Right atrium auricular region (tissue), 2 donors: ENCODE data around the gene C2CD3. TPM values are rescaled to one million over a fixed set of nuclear protein-coding genes. Genes with fewer than 3 reads are reported as not detected.
"Not testable (repeated sequence)": the region's sequence is repeated elsewhere in the genome, so short reads cannot be mapped to it uniquely, and the experiment has no call there.

Experiments used
- DNase-seq: peaks from one replicate; pipeline ENCODE4 v3.0.0-alpha.2; 2019; ENCODE audit warnings: low spot score
- H3K27ac ChIP-seq, 2 donors: fragments of 200-600 bp; sonication (generic); 1 replicate in 1 of 2; 2 replicates in 1 of 2; pipeline ENCODE4 v1.5.1; 2016 to 2019
- H3K27me3 ChIP-seq, 2 donors: fragments of 200-600 bp; sonication (generic); one replicate each; pipeline versions ENCODE4 v1.5.1 to v1.6.0; 2017 to 2019
- H3K36me3 ChIP-seq: fragments of 200-600 bp; sonication (generic); one replicate; pipeline ENCODE4 v1.5.1; 2016
- H3K4me1 ChIP-seq, 2 donors: fragments of 200-600 bp; sonication (generic); one replicate each; pipeline versions ENCODE4 v1.5.1 to v1.6.0; 2017 to 2019
- H3K4me3 ChIP-seq, 2 donors: fragments of 200-600 bp; sonication (generic); 1 replicate in 1 of 2; 2 replicates in 1 of 2; pipeline ENCODE4 v1.5.1; 2017 to 2019; ENCODE audit warnings: mild to moderate bottlenecking in 1 of 2, moderate library complexity in 1 of 2
- H3K9me3 ChIP-seq, 2 donors: fragments of 200-600 bp; sonication (generic); one replicate each; pipeline ENCODE4 v1.5.1; 2019
- total RNA-seq, 2 donors: library from RNA; depleted of rRNA; stranded (reverse); fragments of >200 nt; gene quantifications; one replicate each; pipeline ENCODE4 v1.1.0, GENCODE V29; 2016
- TF ChIP-seq, protein P1 (sequence below), 2 donors: fragments of 200-600 bp; sonication (generic); IDR thresholded peaks; one replicate each; pipeline ENCODE4 v1.5.1; 2019; ENCODE audit warnings: antibody characterized with exemption in 2 of 2

The C2CD3 gene
- total RNA-seq, 2 donors from 2014 or later: 15.0 to 15.4 TPM

DNA sequence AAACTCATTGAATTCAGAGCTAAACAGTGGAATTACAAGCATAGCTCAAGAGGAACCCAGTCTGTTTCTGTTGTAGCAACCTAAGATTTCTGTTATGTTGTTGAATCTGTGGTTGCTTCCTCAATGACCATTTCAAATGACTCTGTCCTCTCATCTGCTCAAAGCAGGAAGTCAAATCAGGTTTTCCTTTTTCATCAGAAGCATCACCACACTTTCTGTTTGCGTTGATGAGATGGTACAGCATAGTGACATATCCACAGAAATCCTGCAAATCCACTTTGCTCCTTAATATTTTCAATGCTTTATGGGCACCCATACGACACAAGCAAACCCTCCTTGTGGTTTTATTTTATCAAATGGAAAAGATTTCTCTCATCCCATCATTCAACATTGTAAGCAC is 175.6 kb downstream of the C2CD3 start:
- TF ChIP-seq, protein P1, sequence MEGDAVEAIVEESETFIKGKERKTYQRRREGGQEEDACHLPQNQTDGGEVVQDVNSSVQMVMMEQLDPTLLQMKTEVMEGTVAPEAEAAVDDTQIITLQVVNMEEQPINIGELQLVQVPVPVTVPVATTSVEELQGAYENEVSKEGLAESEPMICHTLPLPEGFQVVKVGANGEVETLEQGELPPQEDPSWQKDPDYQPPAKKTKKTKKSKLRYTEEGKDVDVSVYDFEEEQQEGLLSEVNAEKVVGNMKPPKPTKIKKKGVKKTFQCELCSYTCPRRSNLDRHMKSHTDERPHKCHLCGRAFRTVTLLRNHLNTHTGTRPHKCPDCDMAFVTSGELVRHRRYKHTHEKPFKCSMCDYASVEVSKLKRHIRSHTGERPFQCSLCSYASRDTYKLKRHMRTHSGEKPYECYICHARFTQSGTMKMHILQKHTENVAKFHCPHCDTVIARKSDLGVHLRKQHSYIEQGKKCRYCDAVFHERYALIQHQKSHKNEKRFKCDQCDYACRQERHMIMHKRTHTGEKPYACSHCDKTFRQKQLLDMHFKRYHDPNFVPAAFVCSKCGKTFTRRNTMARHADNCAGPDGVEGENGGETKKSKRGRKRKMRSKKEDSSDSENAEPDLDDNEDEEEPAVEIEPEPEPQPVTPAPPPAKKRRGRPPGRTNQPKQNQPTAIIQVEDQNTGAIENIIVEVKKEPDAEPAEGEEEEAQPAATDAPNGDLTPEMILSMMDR (IDR thresholded peaks at IDR 0.05): no peak
- no peaks in the 10 kb centered on the region for H3K9me3 ChIP-seq
- no peak for DNase-seq
- no peaks in the 10 kb centered on the region for H3K4me1 ChIP-seq
- H3K27ac ChIP-seq: no peak overlapping the region
- no peaks in the 10 kb centered on the region for H3K36me3 ChIP-seq
- no peak overlapping the region for H3K4me3 ChIP-seq
- H3K27me3 ChIP-seq: no peaks in the 10 kb centered on the region

DNA sequence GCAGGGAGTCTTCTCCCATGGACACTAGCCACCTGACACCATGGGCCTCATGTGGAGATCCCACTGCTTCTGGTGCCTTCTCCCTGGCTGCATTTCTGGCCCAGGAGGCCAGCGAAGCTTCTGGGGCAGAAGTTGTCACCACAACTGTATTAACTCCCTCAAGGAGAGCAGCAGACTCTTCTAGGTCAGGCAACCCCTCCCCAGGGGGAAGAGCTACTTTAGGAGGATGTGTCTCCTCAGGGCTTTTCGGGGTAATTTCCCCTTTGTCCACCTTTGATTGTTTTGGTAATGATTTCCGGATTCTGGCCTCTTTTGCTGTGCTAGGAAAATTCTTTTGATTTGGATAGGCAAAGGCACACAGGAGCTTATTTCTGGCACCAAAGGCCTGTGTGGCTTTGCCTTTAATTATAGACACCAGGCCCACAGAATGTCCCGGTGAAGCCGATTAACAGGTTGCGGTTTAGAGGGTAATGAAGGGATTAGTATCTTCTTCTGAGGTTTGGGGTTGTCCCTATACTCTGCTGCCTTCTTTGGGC is 179.3 kb downstream of the C2CD3 start:
- Histone ChIP-seq H3K27me3 (no peaks in the 10 kb centered on the region), H3K4me1 (no peaks in the 10 kb centered on the region), H3K9me3 (no peaks in the 10 kb centered on the region), H3K27ac (no peak overlapping the region), H3K36me3 (no peaks in the 10 kb centered on the region), H3K4me3 (no peak overlapping the region)
- TF ChIP-seq, protein P1 (IDR thresholded peaks at IDR 0.05): no peak
- DNase-seq: no peak

DNA sequence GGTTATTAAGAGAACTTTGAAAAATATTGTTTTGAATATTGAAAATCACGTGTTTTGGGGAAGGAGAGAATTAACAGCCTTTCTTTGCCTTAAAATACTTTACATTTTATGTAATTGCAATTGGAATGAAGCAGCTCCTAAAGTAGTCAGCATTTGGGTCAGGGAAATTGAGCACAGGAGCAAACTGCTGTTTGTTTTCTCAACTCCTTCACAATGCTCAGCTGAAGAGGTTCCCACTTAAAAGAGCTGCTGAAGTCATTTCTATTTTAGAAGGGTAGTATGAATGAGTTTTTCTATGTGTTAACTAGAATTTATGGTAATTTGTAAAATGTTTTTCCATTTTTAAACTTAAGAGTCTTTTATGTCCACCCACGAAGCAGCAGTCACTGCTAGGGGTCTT is 180.1 kb downstream of the C2CD3 start:
- Histone ChIP-seq H3K36me3 (no peaks in the 10 kb centered on the region), H3K4me3 (no peak overlapping the region), H3K4me1 (no peaks in the 10 kb centered on the region), H3K27ac (no peak overlapping the region), H3K9me3 (no peaks in the 10 kb centered on the region), H3K27me3 (no peaks in the 10 kb centered on the region)
- TF ChIP-seq, protein P1 (IDR thresholded peaks at IDR 0.05): no peak
- DNase-seq: no peak

DNA sequence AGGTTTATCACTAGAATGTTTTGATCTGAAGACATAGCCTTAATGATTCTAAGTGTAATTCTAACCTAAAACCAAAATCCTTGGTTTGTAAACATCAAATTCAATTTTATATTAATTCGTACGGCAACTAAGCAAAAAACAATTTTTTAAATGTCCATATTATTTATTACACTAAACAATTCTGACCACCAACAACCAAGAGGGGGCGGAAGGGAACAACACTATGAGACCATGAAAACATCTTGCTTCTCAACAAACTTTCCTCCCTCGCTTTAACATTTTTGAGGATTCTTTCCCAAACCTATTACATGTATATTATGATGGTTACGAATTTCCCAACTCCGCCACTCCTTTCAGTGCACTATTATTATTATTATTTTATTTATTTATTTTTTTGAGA is 181.6 kb downstream of the C2CD3 start:
- Histone ChIP-seq H3K36me3 (no peaks in the 10 kb centered on the region), H3K9me3 (no peaks in the 10 kb centered on the region), H3K4me3 (no peak overlapping the region), H3K27ac (no peak overlapping the region), H3K4me1 (no peaks in the 10 kb centered on the region), H3K27me3 (no peaks in the 10 kb centered on the region)
- DNase-seq: no peak
- TF ChIP-seq, protein P1 (IDR thresholded peaks at IDR 0.05): no peak

DNA sequence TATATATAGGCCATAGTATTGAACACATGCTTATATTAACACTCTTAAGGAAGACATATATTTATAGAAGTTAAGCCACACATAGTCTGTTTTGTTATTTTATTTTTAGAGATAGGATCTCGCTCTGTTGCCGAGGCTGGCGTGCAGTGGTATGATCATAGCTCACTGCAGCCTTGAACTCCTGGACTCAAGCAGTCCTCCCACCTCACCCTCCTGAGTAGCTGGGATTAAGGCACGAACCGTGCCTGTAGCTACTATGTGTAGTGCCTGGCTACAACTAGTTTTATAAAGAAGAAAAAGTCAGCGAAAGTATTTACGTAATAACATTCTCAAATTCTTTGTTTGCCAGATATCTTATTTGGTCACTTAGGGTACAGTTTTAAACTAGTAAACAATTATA is 182.6 kb downstream of the C2CD3 start:
- Histone ChIP-seq H3K4me3 (no peak overlapping the region), H3K27me3 (no peaks in the 10 kb centered on the region), H3K4me1 (peaks cover 0 to 6% of the 10 kb centered on the region in 2 donors), H3K36me3 (no peaks in the 10 kb centered on the region), H3K27ac (no peak overlapping the region), H3K9me3 (no peaks in the 10 kb centered on the region)
- DNase-seq: no peak
- TF ChIP-seq, protein P1 (IDR thresholded peaks at IDR 0.05): no peak

DNA sequence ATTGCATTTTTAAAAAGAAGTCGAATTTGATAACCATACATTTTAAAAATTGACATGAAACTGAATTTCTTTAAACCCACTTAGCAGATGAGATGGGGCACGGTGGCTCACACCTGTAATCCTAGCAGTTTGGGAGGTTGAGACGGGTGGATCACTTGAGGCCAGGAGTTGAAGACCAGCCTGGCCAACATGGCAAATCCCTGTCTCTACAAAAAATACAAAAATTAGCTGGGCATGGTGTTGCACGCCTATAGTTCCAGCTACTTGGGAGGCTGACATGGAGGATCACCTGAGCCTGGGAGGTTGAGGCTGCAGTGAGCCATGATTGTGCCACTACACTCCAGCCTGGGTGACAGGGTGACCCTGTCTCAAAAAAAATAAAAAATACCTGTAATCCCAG is 185.1 kb downstream of the C2CD3 start:
- H3K36me3 ChIP-seq, H3K27ac ChIP-seq, DNase-seq, H3K27me3 ChIP-seq, H3K4me3 ChIP-seq, H3K4me1 ChIP-seq, H3K9me3 ChIP-seq: not testable (repeated sequence)
